Mammary epithelial cell (primary cell): Measurements from ENCODE around the gene PACS1.

ENCODE experiments used
- EZH2 ChIP-seq: IDR thresholded peaks from 2 replicates; pipeline ENCODE4 v1.6.1; 2012; ENCODE audit warnings: low read length, inconsistent platforms, borderline replicate concordance
- TF ChIP-seq, protein P1 (sequence below), 2 donors: IDR thresholded peaks in 1 of 2; conservative IDR thresholded peaks in 1 of 2; 2 replicates each; pipeline ENCODE4 v1.5.1; 2011 to 2012; ENCODE audit warnings: inconsistent platforms in 2 of 2, low read length in 2 of 2, mild to moderate bottlenecking in 2 of 2, control low read depth in 1 of 2, low read depth in 1 of 2; ENCODE audit not compliant: insufficient read depth in 1 of 2; ENCODE audit errors: extremely low read depth in 1 of 2

DNA sequence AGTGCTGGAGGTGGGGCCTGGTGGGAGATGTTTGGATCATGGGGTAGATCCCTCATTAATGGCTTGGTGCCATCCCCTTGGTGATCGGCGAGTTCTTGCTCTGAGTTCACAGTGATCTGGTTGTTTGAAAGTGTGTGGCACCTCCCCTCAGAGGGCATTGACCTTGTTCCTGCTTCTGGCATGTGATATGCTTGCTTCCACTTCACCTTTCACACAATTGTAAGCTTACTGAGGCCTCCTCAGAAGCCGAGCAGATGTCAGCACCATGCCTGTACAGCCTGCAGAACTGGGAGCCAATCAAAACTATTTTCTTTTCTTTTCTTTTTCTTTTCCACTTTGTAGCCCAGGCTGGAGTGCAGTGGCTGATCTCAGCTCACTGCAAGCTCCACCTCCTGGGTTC is 32.7 kb upstream of the PACS1 start:
- TF ChIP-seq EZH2: no peak
- TF ChIP-seq, protein P1, sequence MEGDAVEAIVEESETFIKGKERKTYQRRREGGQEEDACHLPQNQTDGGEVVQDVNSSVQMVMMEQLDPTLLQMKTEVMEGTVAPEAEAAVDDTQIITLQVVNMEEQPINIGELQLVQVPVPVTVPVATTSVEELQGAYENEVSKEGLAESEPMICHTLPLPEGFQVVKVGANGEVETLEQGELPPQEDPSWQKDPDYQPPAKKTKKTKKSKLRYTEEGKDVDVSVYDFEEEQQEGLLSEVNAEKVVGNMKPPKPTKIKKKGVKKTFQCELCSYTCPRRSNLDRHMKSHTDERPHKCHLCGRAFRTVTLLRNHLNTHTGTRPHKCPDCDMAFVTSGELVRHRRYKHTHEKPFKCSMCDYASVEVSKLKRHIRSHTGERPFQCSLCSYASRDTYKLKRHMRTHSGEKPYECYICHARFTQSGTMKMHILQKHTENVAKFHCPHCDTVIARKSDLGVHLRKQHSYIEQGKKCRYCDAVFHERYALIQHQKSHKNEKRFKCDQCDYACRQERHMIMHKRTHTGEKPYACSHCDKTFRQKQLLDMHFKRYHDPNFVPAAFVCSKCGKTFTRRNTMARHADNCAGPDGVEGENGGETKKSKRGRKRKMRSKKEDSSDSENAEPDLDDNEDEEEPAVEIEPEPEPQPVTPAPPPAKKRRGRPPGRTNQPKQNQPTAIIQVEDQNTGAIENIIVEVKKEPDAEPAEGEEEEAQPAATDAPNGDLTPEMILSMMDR (conservative IDR thresholded peaks at IDR 0.05 in 1 of 2, IDR thresholded peaks at IDR 0.05 in 1 of 2; ENCODE audit: extremely low read depth in 1 of 2, insufficient read depth in 1 of 2, low read depth in 1 of 2, low read length in 2 of 2): no peak
